ENCODE data around the gene SPATS2.
"Not testable (repeated sequence)": the region's sequence is repeated elsewhere in the genome, so short reads cannot be mapped to it uniquely, and the experiment has no call there.

The SPATS2 gene

GRCh38 chr12:49375406-49375805, 8.1 kb downstream of the SPATS2 start:
- no peak for DNase-seq
- intact Hi-C loops (cut with DNase I), result no loop called here

- intact Hi-C loops (cut with DNase I), result no loop called here
Observed at GRCh38 chr12:49377386-49377785, 10.1 kb downstream of the SPATS2 start.

GRCh38 chr12:49380184-49380583, 12.9 kb downstream of the SPATS2 start:
- DNase-seq; intact Hi-C loops (cut with DNase I): not testable (repeated sequence)

More at GRCh38 chr12:49377386-49377785, 10.1 kb downstream of the SPATS2 start:
- DNase-seq, result no peak

- peak in 5 of 42 donors; percentile 2 to 45 (median 19) for DNase-seq
- intact Hi-C loops (cut with DNase I), result no loop called here
Observed at GRCh38 chr12:49388682-49389386, 21.6 kb downstream of the SPATS2 start.

GRCh38 chr12:49389387-49389703, 22.1 kb downstream of the SPATS2 start:
- DNase-seq, result no peak
- intact Hi-C loops (cut with DNase I), result no loop called here

- DNase-seq, result no peak
- intact Hi-C loops (cut with DNase I), result no loop called here
Observed at GRCh38 chr12:49397000-49397399, 29.7 kb downstream of the SPATS2 start.

DNA sequence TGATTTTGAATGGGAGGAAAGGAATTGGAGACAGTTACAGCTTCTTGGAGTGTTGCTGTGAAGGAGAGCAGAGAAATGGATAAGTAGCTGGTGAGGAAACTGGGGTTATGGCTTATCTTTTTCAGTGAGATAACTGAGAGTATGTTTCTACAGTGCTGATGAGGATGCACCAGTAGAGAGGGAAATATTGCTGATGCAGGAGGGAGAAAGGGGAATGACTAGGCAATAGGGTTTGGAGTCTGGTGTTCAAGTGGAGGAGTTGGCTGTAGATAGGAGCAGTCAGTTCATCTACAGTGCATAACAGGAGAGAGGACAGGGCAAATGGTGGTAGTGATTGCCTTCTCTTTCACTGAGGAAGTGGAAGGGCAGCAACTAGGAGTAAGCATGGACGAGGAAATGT, 33.0 kb downstream of the SPATS2 start:
- no peak for DNase-seq
- intact Hi-C loops (cut with DNase I), result no loop called here

DNA sequence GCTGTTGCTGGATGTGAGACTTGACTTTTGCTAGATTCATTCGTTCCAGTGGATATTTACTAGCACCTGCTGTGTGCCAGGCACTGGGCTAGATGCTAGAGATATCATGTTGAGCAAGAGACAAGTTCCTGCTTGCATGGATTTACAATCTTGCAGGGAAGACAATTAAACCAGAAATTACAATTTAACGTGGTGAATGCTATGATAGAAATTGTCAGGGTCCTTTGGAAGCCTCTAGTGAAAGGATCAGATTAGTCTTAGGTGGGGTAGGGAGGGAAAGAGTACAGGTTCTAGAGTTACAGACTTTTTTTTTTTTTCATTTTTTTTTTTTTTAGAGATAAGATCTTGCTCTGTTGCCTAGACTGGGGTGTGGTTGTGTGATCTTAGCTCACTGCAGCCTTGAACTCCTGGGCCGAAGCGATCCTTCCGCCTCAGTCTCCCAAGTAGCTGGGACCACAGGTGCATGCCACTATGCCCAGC, 36.7 kb downstream of the SPATS2 start:
- intact Hi-C loops (cut with DNase I), result no loop called here
- no peak for DNase-seq

- intact Hi-C loops (cut with DNase I), result no loop called here
- no peak for DNase-seq
Observed at GRCh38 chr12:49404956-49405355, 37.7 kb downstream of the SPATS2 start.

- intact Hi-C loops (cut with DNase I), result no loop called here
- no peak for DNase-seq
Observed at GRCh38 chr12:49410818-49411217, 43.6 kb downstream of the SPATS2 start.

DNA sequence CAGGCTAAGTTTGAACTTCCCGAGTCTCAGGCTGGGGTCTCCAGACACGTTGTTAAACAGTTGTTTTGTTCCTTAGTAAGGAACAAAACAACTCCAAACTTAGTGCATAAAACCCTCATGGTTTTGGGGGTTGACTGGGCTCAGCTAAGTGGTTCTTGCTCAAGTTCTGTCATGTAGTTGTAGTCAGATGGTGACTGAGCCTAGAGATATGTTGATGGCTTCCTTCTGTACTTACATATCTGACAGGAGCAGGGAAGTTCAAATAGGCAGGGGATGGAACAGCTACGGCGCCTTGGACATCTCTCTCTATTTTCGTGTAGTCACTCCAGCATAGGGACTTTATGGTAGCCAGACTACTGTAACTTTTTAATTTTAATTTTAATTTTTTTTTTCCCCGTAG, 45.7 kb downstream of the SPATS2 start:
- intact Hi-C loops (cut with DNase I), result no loop called here

GRCh38 chr12:49413796-49414195, 46.5 kb downstream of the SPATS2 start:
- DNase-seq, result no peak
- intact Hi-C loops (cut with DNase I), result no loop called here

More for the DNA sequence above, 45.7 kb downstream of the SPATS2 start:
- no peak for DNase-seq

DNA sequence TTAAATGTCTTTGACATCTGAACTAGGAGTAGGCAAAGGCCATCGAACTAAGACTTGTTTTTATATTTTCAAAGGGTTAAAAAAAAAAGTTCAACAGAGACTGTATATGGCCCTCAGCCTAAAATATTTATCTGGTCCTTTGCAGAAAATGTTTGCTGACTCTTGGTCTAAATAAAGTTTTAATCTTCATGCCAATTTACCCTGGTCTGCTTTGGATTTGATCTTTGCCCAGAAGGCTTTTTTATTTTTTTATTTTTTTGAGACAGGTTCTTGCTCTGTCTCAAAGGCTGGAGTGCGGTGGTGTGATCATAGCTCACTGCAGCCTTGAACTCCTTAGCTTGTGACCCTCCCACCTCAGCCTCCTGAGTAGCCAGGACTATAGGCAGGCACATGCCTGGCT, 47.1 kb downstream of the SPATS2 start:
- no peak for DNase-seq
- intact Hi-C loops (cut with DNase I), result no loop called here

DNA sequence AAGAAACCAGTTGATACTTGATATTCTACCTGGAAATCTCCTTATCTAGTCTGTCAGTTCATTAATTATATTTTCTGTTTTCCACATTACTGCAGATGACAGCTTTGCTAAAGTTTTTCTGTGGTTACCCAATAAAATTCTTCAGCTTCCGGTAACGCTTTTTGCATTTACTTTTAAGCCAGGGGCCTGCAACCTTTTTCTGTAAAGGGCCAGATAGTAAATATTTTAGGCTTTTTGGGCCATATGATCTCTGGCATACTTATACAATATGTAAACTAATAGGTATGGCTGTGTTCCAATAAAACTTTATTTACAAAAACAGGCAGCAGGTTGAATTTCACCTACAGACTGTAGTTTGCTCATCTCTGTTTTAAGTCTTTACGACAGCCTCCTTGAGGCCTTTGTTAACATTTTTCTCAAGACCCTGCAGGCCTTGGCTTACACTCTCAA, 48.3 kb downstream of the SPATS2 start:
- intact Hi-C loops (cut with DNase I), result no loop called here

GRCh38 chr12:49416892-49417291, 49.6 kb downstream of the SPATS2 start:
- DNase-seq, result no peak
- intact Hi-C loops (cut with DNase I), result no loop called here

More for the DNA sequence above, 48.3 kb downstream of the SPATS2 start:
- no peak for DNase-seq

- intact Hi-C loops (cut with DNase I), result no loop called here
Observed at GRCh38 chr12:49417558-49417957, 50.3 kb downstream of the SPATS2 start.

DNA sequence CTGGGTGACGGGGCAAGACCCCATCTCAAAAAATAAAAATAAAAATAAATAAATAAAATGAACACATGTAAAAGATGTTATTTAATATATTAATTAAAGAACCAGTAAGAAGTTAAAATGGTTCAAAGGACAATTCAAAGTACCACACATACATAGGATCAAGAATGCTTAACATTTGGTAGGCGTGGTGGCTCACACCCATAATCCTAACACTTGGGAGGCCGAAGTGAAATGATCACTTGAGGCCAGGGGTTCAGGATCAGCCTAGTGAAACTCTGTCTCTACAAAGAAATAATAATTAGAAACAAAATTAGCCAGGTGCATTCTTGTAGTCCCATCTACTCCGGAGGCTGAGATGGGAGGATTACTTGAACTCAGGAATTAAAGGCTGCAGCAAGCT, 53.3 kb downstream of the SPATS2 start:
- intact Hi-C loops (cut with DNase I), result no loop called here
- DNase-seq, result no peak

More at GRCh38 chr12:49417558-49417957, 50.3 kb downstream of the SPATS2 start:
- DNase-seq, result no peak

GRCh38 chr12:49422114-49422513, 54.9 kb downstream of the SPATS2 start:
- intact Hi-C loops (cut with DNase I), result no loop called here
- no peak for DNase-seq

DNA sequence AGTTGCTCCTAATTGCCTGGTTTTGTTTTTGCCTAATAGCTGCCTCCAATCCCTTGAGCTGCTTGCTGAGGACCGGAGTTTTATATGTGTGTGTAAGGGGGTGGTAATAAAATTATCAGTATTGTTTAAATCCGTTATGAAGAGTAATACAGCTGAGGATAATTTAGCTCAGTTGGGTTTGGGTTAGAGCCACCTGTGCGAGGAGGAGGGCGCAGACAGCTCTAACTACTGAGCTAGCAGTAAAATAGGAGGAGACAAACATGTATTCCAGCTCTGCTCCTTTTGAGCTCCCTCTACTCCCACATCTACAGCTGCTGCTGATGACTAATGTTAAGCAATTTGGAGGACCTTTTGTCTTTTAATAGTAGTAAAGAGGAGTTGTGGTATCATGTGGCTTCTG, 61.5 kb downstream of the SPATS2 start:
- intact Hi-C loops (cut with DNase I), result no loop called here
- peak in 37 of 42 donors; percentile 23 to 89 (median 54) for DNase-seq

- intact Hi-C loops (cut with DNase I), result no loop called here
- DNase-seq, result no peak
Observed at GRCh38 chr12:49432616-49433015, 65.4 kb downstream of the SPATS2 start.

DNA sequence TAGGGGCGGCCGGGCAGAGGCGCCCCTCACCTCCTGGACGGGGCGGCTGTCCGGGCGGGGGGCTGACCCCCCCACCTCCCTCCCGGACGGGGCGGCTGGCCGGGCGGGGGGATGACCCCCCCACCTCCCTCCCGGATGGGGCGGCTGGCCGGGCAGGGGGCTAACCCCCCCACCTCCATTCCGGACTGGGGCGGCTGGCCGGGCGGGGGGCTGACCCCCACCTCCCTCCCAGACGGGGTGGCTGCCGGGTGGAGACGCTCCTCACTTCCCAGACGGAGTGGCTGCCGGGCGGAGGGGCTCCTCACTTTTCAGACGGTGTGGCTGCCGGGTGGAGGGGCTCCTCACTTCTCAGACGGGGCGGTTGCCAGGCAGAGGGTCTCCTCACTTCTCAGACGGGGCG, 69.5 kb downstream of the SPATS2 start:
- intact Hi-C loops (cut with DNase I); DNase-seq: not testable (repeated sequence)

Measured in head of caudate nucleus (tissue), 42 donors.